CD14-positive monocyte (primary cell): ENCODE measurements around the gene KCNH5. TPM values are rescaled to one million over a fixed set of nuclear protein-coding genes. Genes with fewer than 3 reads are reported as not detected.

ENCODE experiments used
- DNase-seq, 3 donors: peaks; one replicate each; pipeline ENCODE4 v3.0.0-alpha.2; 2011 to 2022
- H2AFZ ChIP-seq: 2 replicates; pipeline ENCODE4 v1.6.0; 2012; ENCODE audit warnings: mild to moderate bottlenecking, low read depth, low read length, inconsistent platforms; ENCODE audit not compliant: insufficient read depth, poor library complexity, severe bottlenecking
- H3K27ac ChIP-seq, 2 donors: 1 replicate in 1 of 2; 2 replicates in 1 of 2; pipeline ENCODE4 v1.5.1; 2012 to 2013; ENCODE audit warnings: low read length in 2 of 2, control low read depth in 1 of 2, inconsistent platforms in 1 of 2, low read depth in 1 of 2, mild to moderate bottlenecking in 1 of 2
- H3K27me3 ChIP-seq, 2 donors: one replicate each; pipeline versions ENCODE4 v1.6.0 to v1.6.1; 2011 to 2013; ENCODE audit warnings: low read length in 2 of 2; ENCODE audit not compliant: control insufficient read depth in 2 of 2, insufficient read depth in 2 of 2
- H3K36me3 ChIP-seq, 2 donors: replicated peaks in 1 of 2; 1 replicate in 1 of 2; 2 replicates in 1 of 2; pipeline versions ENCODE4 v1.5.1 to v1.6.1; 2012 to 2013; ENCODE audit warnings: low read length in 2 of 2, control low read depth in 1 of 2, inconsistent platforms in 1 of 2, mild to moderate bottlenecking in 1 of 2; ENCODE audit not compliant: insufficient read depth in 2 of 2, control insufficient read depth in 1 of 2
- H3K4me1 ChIP-seq, 2 donors: 1 replicate in 1 of 2; 2 replicates in 1 of 2; pipeline versions ENCODE4 v1.5.1 to v1.6.1; 2012 to 2013; ENCODE audit warnings: low read length in 2 of 2, control low read depth in 1 of 2, inconsistent platforms in 1 of 2, mild to moderate bottlenecking in 1 of 2, moderate library complexity in 1 of 2; ENCODE audit not compliant: insufficient read depth in 2 of 2, control insufficient read depth in 1 of 2
- H3K4me2 ChIP-seq: replicated peaks from 2 replicates; pipeline ENCODE3; 2012; ENCODE audit warnings: low read length, moderate library complexity, mild to moderate bottlenecking; ENCODE audit not compliant: poor library complexity, severe bottlenecking; ENCODE audit errors: extremely low read depth
- H3K4me3 ChIP-seq, 3 experiments: fragments of 200-600 bp in 1 of 3; sonication (generic) in 1 of 3; replicated peaks in 1 of 3; 1 replicate in 2 of 3; 2 replicates in 1 of 3; pipeline ENCODE4 v1.5.1; 2011 to 2013; ENCODE audit warnings: low read length in 3 of 3, mild to moderate bottlenecking in 3 of 3, control low read depth in 2 of 3, low read depth in 2 of 3, inconsistent platforms in 1 of 3, moderate library complexity in 1 of 3
- H3K79me2 ChIP-seq: 2 replicates; pipeline ENCODE4 v1.6.0; 2012; ENCODE audit warnings: mild to moderate bottlenecking, control low read depth, inconsistent platforms, low read length, moderate library complexity; ENCODE audit not compliant: insufficient read depth
- H3K9ac ChIP-seq: 2 replicates; pipeline ENCODE4 v1.6.0; 2017; ENCODE audit warnings: low read length, mild to moderate bottlenecking; ENCODE audit not compliant: insufficient read depth, poor library complexity, severe bottlenecking
- H3K9me3 ChIP-seq, 2 donors: replicated peaks in 1 of 2; 1 replicate in 1 of 2; 2 replicates in 1 of 2; pipeline versions ENCODE4 v1.5.1 to v1.6.1; 2012 to 2013; ENCODE audit warnings: low read length in 2 of 2, control low read depth in 1 of 2; ENCODE audit not compliant: control insufficient read depth in 1 of 2, insufficient read depth in 1 of 2
- H4K20me1 ChIP-seq: 2 replicates; pipeline ENCODE4 v1.6.0; 2012; ENCODE audit warnings: mild to moderate bottlenecking, low read length, control low read depth, moderate library complexity; ENCODE audit not compliant: insufficient read depth
- H3K27ac Mint-ChIP-seq, 7 donors: one replicate each; pipeline ENCODE4 v1.8.0; 2020; ENCODE audit warnings: mild to moderate bottlenecking in 7 of 7, mixed read lengths in 7 of 7, moderate library complexity in 6 of 7, inconsistent platforms in 2 of 7
- H3K27me3 Mint-ChIP-seq, 3 donors: one replicate each; pipeline ENCODE4 v1.8.0; 2021 to 2022; ENCODE audit warnings: low read depth in 3 of 3, mild to moderate bottlenecking in 3 of 3, mixed read lengths in 3 of 3, moderate library complexity in 3 of 3, inconsistent platforms in 1 of 3
- H3K36me3 Mint-ChIP-seq, 2 donors: one replicate each; pipeline ENCODE4 v1.8.0; 2020; ENCODE audit warnings: mixed read lengths in 2 of 2, inconsistent platforms in 1 of 2, mild to moderate bottlenecking in 1 of 2
- H3K4me1 Mint-ChIP-seq: one replicate; pipeline ENCODE4 v1.8.0; 2020; ENCODE audit warnings: mild to moderate bottlenecking, mixed read lengths
- H3K4me3 Mint-ChIP-seq, 2 donors: one replicate each; pipeline ENCODE4 v1.8.0; 2020; ENCODE audit warnings: mild to moderate bottlenecking in 2 of 2, mixed read lengths in 2 of 2, moderate library complexity in 1 of 2
- H3K9me3 Mint-ChIP-seq, 7 donors: one replicate each; pipeline ENCODE4 v1.8.0; 2020 to 2022; ENCODE audit warnings: mixed read lengths in 7 of 7, mild to moderate bottlenecking in 6 of 7, moderate library complexity in 6 of 7, inconsistent platforms in 2 of 7
- CTCF ChIP-seq: fragments of 200-600 bp; IDR thresholded peaks from one replicate; pipeline ENCODE4 v1.8.0; 2022; ENCODE audit warnings: antibody characterized with exemption, mild to moderate bottlenecking
- WGBS: methylation state at CpG from one replicate; pipeline ENCODE4 v1.1.5; 2013; ENCODE audit warnings: missing lambda C conversion rate; ENCODE audit not compliant: insufficient coverage; 5-methylcytosine and 5-hydroxymethylcytosine counted together
- intact Hi-C, 2 donors: fragments of 100-400 bp; cut with micrococcal nuclease; formaldehyde crosslinking; loops; one replicate each; pipeline versions ENCODE4 v1.15.0 to v1.15.1; 2023
- polyA plus RNA-seq, 3 donors: library from polyadenylated mRNA; depleted of rRNA in 1 of 3; unstranded in 2 of 3; stranded (reverse) in 1 of 3; fragments of 300-500 nt in 2 of 3; fragments of >200 nt in 1 of 3; fragmentation: Illumina TruSeq in 2 of 3; gene quantifications; 1 replicate in 2 of 3; 2 replicates in 1 of 3; pipeline ENCODE4 v1.2.3, GENCODE V29; 2012 to 2021

The KCNH5 gene
- polyA plus RNA-seq, 3 donors: not detected

GRCh38 chr14:63009495-63009894 is 35.8 kb downstream of the KCNH5 start:
- Histone ChIP-seq H2AFZ (no peak overlapping the region), H3K36me3 (no peaks in the 10 kb centered on the region), H3K4me1 (no peaks in the 10 kb centered on the region), H3K4me2 (no peak overlapping the region), H3K27ac (no peak overlapping the region), H3K27me3 (no peaks in the 10 kb centered on the region), H3K9ac (no peak overlapping the region), H3K79me2 (no peaks in the 10 kb centered on the region), H3K9me3 (no peaks in the 10 kb centered on the region), H4K20me1 (no peaks in the 10 kb centered on the region), H3K4me3 (no peak overlapping the region)
- Mint-ChIP-seq H3K9me3 (no peaks in the 10 kb centered on the region), H3K27me3 (no peaks in the 10 kb centered on the region), H3K27ac (no peak overlapping the region), H3K4me1 (no peaks in the 10 kb centered on the region), H3K36me3 (no peaks in the 10 kb centered on the region), H3K4me3 (no peak overlapping the region)
- TF ChIP-seq CTCF: no peak
- no CpG with 5 or more reads among the region's 2 CpGs for WGBS
- intact Hi-C loops: no loop called here
- DNase-seq: no peak

GRCh38 chr14:63006531-63006930 is 38.7 kb downstream of the KCNH5 start:
- no peaks in the 10 kb centered on the region for H4K20me1 ChIP-seq
- H3K4me1 Mint-ChIP-seq: no peaks in the 10 kb centered on the region
- no peaks in the 10 kb centered on the region for H3K79me2 ChIP-seq
- no peak overlapping the region for H3K27ac ChIP-seq
- no peaks in the 10 kb centered on the region for H3K27me3 Mint-ChIP-seq
- no peaks in the 10 kb centered on the region for H3K27me3 ChIP-seq
- H3K9me3 ChIP-seq: no peaks in the 10 kb centered on the region
- intact Hi-C loops: no loop called here
- no peaks in the 10 kb centered on the region for H3K4me1 ChIP-seq
- H3K9me3 Mint-ChIP-seq: peaks cover 0 to 5% (median 0%) of the 10 kb centered on the region in 7 donors
- H3K4me2 ChIP-seq: no peak overlapping the region
- WGBS: 90% methylated on average over 2 of the region's 2 CpGs
- no peak overlapping the region for H3K9ac ChIP-seq
- H3K36me3 ChIP-seq: no peaks in the 10 kb centered on the region
- DNase-seq: no peak
- H3K4me3 Mint-ChIP-seq: no peak overlapping the region
- no peak overlapping the region for H3K4me3 ChIP-seq
- H2AFZ ChIP-seq: no peak overlapping the region
- no peaks in the 10 kb centered on the region for H3K36me3 Mint-ChIP-seq
- no peak for TF ChIP-seq CTCF
- no peak overlapping the region for H3K27ac Mint-ChIP-seq
